Measurements from ENCODE around the gene VCAN. TPM values are rescaled to one million over a fixed set of nuclear protein-coding genes. Genes with fewer than 3 reads are reported as not detected.

VCAN gene
- total and polyA plus RNA-seq, 2 of the 4 experiments (the other 2 are of a cell fraction), result 45.3 to 158 TPM

- ATAC-seq (ENCODE audit: low read depth), result no peak
- Histone ChIP-seq H3K4me2 (ENCODE audit: low read depth, low read length) (no peak overlapping the region), H3K9me1 (ENCODE audit: insufficient read depth, low read length) (no peaks in the 10 kb centered on the region), H2BK15ac (ENCODE audit: low read depth, low read length) (no peak overlapping the region; the same call in 2 of the 3 replicates), H2BK20ac (ENCODE audit: low read depth, low read length) (no peak overlapping the region), H3K4me3 (ENCODE audit: insufficient read depth, low read depth, low read length) (no peak overlapping the region), H3K27ac (ENCODE audit: insufficient read depth, low read length) (no peak overlapping the region), H3K23ac (ENCODE audit: low read depth, low read length) (no peak overlapping the region), H3K79me1 (ENCODE audit: low read depth in 1 of 2, low read length in 2 of 2) (0 out of 4 replicates have a peak, but pooled peaks cover 2 to 3% of the 10 kb centered on the region in 2 experiments), H3K56ac (ENCODE audit: extremely low read depth, insufficient read depth, low read length) (no peak overlapping the region), H3K36me3 (ENCODE audit: control insufficient read depth, insufficient read depth, low read length) (peaks cover 7% of the 10 kb centered on the region), H2AK9ac (replicated peaks; ENCODE audit: low read depth, low read length, poor library complexity) (no peak overlapping the region), H3K18ac (ENCODE audit: low read depth, low read length) (no peak overlapping the region), H3K14ac (replicated peaks; ENCODE audit: low read depth, low read length) (no peak overlapping the region), H4K91ac (ENCODE audit: insufficient read depth, low read depth, low read length) (no peak overlapping the region), H3K4me1 (ENCODE audit: control insufficient read depth, insufficient read depth, low read length) (peaks cover 2% of the 10 kb centered on the region), H2BK120ac (ENCODE audit: low read depth, low read length) (no peak overlapping the region), H4K5ac (ENCODE audit: low read depth, low read length) (no peak overlapping the region), H2AFZ (replicated peaks; ENCODE audit: low read length, poor library complexity) (no peak overlapping the region), H4K8ac (ENCODE audit: low read depth in 2 of 2, low read length in 2 of 2) (no peak overlapping the region), H4K20me1 (ENCODE audit: insufficient read depth, low read length) (no peaks in the 10 kb centered on the region), H3K27me3 (ENCODE audit: control insufficient read depth, insufficient read depth, low read length) (no peaks in the 10 kb centered on the region), H2AK5ac (ENCODE audit: low read depth, low read length) (no peak overlapping the region), H3K9me3 (ENCODE audit: control insufficient read depth, insufficient read depth, low read length) (peaks cover 3% of the 10 kb centered on the region; the same call in 1 of the 2 replicates), H3K9ac (ENCODE audit: low read depth, low read length) (no peak overlapping the region), H2BK5ac (ENCODE audit: low read depth, low read length, poor library complexity, severe bottlenecking) (no peak overlapping the region), H3K4ac (ENCODE audit: low read depth, low read length) (no peak overlapping the region)
- dilution Hi-C loops (cut with HindIII; ENCODE audit: low sequenced_read_pairs, unreplicated experiment) (no loop called here), in situ Hi-C loops (cut with MboI; ENCODE audit: low sequenced_read_pairs) (loop anchor here (25.0 kb wide), 1 partner anchor 485 kb away; the partner anchor contains the start of genes TMEM167A and XRCC4), intact Hi-C loops (cut with micrococcal nuclease) (no loop called here)
- WGBS, 2 experiments (ENCODE audit: extremely low coverage in 2 of 2, insufficient read length in 1 of 2), result no CpG with 5 or more reads among the region's 5 CpGs
- TF ChIP-seq RAD21 (IDR thresholded peaks at IDR 0.05; ENCODE audit: low read length), result no peak
- no peak for TF ChIP-seq SMC3 (IDR thresholded peaks at IDR 0.05; ENCODE audit: low read depth, low read length)
- TF ChIP-seq CEBPB (IDR thresholded peaks at IDR 0.05; ENCODE audit: low read depth, low read length), result no peak
- no peak for TF ChIP-seq CHD1 (IDR thresholded peaks at IDR 0.05; ENCODE audit: low read depth, low read length)
- TF ChIP-seq, protein P1, sequence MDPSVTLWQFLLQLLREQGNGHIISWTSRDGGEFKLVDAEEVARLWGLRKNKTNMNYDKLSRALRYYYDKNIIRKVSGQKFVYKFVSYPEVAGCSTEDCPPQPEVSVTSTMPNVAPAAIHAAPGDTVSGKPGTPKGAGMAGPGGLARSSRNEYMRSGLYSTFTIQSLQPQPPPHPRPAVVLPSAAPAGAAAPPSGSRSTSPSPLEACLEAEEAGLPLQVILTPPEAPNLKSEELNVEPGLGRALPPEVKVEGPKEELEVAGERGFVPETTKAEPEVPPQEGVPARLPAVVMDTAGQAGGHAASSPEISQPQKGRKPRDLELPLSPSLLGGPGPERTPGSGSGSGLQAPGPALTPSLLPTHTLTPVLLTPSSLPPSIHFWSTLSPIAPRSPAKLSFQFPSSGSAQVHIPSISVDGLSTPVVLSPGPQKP (IDR thresholded peaks at IDR 0.05; ENCODE audit: borderline replicate concordance, low read depth, low read length), result no peak
- no peak for TF ChIP-seq MXI1 (IDR thresholded peaks at IDR 0.05; ENCODE audit: borderline replicate concordance, low read depth, low read length)
- no peak for TF ChIP-seq MAFK (IDR thresholded peaks at IDR 0.05; ENCODE audit: low read depth, low read length)
- TF ChIP-seq RFX5 (IDR thresholded peaks at IDR 0.05; ENCODE audit: low read depth, low read length), result no peak
- no peak for TF ChIP-seq MAZ (IDR thresholded peaks at IDR 0.05; ENCODE audit: borderline replicate concordance, low read depth, low read length)
- no peak for TF ChIP-seq RCOR1 (IDR thresholded peaks at IDR 0.05; ENCODE audit: insufficient replicate concordance, low read length)
- no peak for TF ChIP-seq NFE2L2 (IDR thresholded peaks at IDR 0.05; ENCODE audit: low read depth, low read length)
- TF ChIP-seq CTCF (conservative IDR thresholded peaks at IDR 0.05; ENCODE audit: low read depth, low read length), result no peak
- no peak for TF ChIP-seq USF2 (IDR thresholded peaks at IDR 0.05; ENCODE audit: low read depth, low read length)
- TF ChIP-seq FOS (IDR thresholded peaks at IDR 0.05; ENCODE audit: low read depth, low read length), result no peak
- no peak for TF ChIP-seq BHLHE40 (IDR thresholded peaks at IDR 0.05; ENCODE audit: low read depth, low read length)
- no peak for DNase-seq
- ChIA-PET POLR2A (ENCODE audit: unreplicated experiment) (no interaction called here), CTCF (no interaction called here)
- no TSS peak for BruUV-seq (replicated peaks)
Measured at GRCh38 chr5:83572271-83572670, 100.7 kb downstream of the VCAN start.

Measured in IMR-90 (cell line).